Keratinocyte (primary cell): ENCODE data around the gene LEUTX.

Experiments used
- EZH2 ChIP-seq: IDR thresholded peaks from one replicate; pipeline ENCODE4 v1.6.1; 2012; ENCODE audit warnings: inconsistent platforms, mild to moderate bottlenecking, low read length, moderate library complexity
- TF ChIP-seq, protein P1 (sequence below), 3 experiments: IDR thresholded peaks in 1 of 3; conservative IDR thresholded peaks in 1 of 3; optimal IDR thresholded peaks in 1 of 3; 2 replicates in 2 of 3; 3 replicates in 1 of 3; pipeline versions ENCODE3 to v1.5.1; 2011; ENCODE audit warnings: low read length in 3 of 3, mild to moderate bottlenecking in 3 of 3, moderate library complexity in 2 of 3, control low read depth in 1 of 3, inconsistent platforms in 1 of 3; ENCODE audit not compliant: insufficient read depth in 2 of 3; ENCODE audit errors: extremely low read depth in 1 of 3

DNA sequence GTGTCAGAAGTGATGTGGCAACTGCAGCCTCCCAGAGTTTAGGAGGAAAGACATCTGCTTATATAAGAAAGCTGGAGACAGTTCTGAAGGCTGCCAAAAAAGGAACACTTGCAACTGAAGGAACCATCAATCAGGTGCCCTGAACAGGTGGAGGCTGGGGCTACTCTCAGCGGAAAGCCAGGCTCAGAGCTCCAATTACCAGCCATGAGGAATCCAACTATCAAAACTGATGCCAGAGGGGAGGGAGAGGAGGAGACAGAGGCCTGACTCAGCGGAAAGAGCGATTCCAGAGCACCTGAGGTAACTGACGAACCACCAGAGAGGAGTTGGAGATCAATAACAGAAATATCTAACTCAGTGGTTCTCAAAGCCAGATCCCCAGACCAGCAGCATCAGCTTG, 24.3 kb downstream of the LEUTX start:
- TF ChIP-seq, protein P1, sequence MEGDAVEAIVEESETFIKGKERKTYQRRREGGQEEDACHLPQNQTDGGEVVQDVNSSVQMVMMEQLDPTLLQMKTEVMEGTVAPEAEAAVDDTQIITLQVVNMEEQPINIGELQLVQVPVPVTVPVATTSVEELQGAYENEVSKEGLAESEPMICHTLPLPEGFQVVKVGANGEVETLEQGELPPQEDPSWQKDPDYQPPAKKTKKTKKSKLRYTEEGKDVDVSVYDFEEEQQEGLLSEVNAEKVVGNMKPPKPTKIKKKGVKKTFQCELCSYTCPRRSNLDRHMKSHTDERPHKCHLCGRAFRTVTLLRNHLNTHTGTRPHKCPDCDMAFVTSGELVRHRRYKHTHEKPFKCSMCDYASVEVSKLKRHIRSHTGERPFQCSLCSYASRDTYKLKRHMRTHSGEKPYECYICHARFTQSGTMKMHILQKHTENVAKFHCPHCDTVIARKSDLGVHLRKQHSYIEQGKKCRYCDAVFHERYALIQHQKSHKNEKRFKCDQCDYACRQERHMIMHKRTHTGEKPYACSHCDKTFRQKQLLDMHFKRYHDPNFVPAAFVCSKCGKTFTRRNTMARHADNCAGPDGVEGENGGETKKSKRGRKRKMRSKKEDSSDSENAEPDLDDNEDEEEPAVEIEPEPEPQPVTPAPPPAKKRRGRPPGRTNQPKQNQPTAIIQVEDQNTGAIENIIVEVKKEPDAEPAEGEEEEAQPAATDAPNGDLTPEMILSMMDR (optimal IDR thresholded peaks at IDR 0.05 in 1 of 3, IDR thresholded peaks at IDR 0.05 in 1 of 3, conservative IDR thresholded peaks at IDR 0.05 in 1 of 3; ENCODE audit: extremely low read depth in 1 of 3, insufficient read depth in 2 of 3, low read length in 3 of 3): no peak
- TF ChIP-seq EZH2: no peak
